ENCODE data around the gene SGCA.

DNA sequence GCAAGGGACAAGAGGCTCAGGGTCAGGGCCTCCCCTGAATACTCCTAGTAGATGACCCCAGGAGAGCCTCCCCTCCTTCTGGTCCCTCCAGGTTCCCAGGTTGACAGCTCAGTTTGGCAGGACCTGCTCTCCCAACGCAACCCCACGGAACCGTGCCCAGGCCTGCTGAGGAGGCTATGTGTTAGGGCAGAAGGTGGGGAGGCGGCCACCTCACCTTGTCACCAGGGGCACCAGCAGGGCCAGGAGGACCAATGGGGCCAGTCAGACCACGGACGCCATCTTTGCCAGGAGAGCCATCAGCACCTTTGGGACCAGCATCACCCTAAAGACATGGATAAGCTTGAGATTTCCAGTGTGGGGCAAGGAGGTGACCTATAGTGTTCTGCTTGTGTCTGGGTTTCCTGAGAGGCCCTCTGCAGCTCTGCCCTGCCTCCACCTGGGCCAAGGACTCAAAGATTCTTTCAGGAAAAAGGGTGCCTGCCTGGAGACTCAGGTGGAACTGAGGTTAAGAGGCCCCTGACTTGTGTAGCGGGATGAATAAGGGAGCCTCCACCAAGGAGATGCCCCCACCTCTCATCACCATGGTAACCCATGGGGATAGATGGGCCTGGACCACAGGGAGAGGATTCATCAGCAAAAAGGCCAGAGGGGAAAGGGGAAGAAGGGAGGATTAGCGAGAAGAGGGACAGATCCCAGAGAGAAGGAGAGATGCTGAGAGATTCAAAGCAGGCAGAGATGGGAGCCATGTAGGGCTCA is 25.0 kb downstream of the SGCA start:
- no peak for TF ChIP-seq POLR2A (IDR thresholded peaks at IDR 0.05)
- TF ChIP-seq, protein P1, sequence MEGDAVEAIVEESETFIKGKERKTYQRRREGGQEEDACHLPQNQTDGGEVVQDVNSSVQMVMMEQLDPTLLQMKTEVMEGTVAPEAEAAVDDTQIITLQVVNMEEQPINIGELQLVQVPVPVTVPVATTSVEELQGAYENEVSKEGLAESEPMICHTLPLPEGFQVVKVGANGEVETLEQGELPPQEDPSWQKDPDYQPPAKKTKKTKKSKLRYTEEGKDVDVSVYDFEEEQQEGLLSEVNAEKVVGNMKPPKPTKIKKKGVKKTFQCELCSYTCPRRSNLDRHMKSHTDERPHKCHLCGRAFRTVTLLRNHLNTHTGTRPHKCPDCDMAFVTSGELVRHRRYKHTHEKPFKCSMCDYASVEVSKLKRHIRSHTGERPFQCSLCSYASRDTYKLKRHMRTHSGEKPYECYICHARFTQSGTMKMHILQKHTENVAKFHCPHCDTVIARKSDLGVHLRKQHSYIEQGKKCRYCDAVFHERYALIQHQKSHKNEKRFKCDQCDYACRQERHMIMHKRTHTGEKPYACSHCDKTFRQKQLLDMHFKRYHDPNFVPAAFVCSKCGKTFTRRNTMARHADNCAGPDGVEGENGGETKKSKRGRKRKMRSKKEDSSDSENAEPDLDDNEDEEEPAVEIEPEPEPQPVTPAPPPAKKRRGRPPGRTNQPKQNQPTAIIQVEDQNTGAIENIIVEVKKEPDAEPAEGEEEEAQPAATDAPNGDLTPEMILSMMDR (IDR thresholded peaks at IDR 0.05), result no peak
- no peak for TF ChIP-seq POLR2AphosphoS5 (IDR thresholded peaks at IDR 0.05)
- no peak for TF ChIP-seq EP300 (IDR thresholded peaks at IDR 0.05)
